ENCODE results near the gene METAP2. TPM values are rescaled to one million over a fixed set of nuclear protein-coding genes. Genes with fewer than 3 reads are reported as not detected.

Gene METAP2
- polyA plus RNA-seq, 1 of the 3 experiments (the other 2 are of a cell fraction): 35.8 TPM

- TF ChIP-seq REST (IDR thresholded peaks at IDR 0.05; ENCODE audit: low read depth, low read length) (no peak), TCF12 (IDR thresholded peaks at IDR 0.05) (no peak), ELF1 (IDR thresholded peaks at IDR 0.05) (no peak), MXI1 (IDR thresholded peaks at IDR 0.05; ENCODE audit: low read depth, low read length) (no peak), FOSL2 (IDR thresholded peaks at IDR 0.05; ENCODE audit: borderline replicate concordance, low read depth) (no peak), IRF3 (IDR thresholded peaks at IDR 0.05; ENCODE audit: low read depth, low read length) (no peak)
Measured at GRCh38 chr12:95437565-95437964, 36.4 kb upstream of the METAP2 start (continued).

- H3K27ac ChIP-seq (ENCODE audit: low read depth in 2 of 2, low read length in 1 of 2): no peak overlapping the region
- H2AFZ ChIP-seq (ENCODE audit: low read depth): no peak overlapping the region
- ChIA-PET CTCF (no interaction called here), POLR2A (no interaction called here)
- H3K9ac ChIP-seq: no peak overlapping the region
- DNase-seq: no peak
- no peaks in the 10 kb centered on the region for H3K36me3 ChIP-seq (replicated peaks in 1 of 2; ENCODE audit: control insufficient read depth in 1 of 2, insufficient read depth in 2 of 2, low read length in 1 of 2)
- 65% methylated on average over 9 of the region's 9 CpGs for WGBS (ENCODE audit: low lambda C conversion rate)
- H3K4me3 ChIP-seq (ENCODE audit: low read depth in 2 of 2, low read length in 1 of 2): no peak overlapping the region
- H3K9me2 ChIP-seq: no peaks in the 10 kb centered on the region
- no peak overlapping the region for H3K4me2 ChIP-seq
- TF ChIP-seq RAD21 (IDR thresholded peaks at IDR 0.05; ENCODE audit: low read length) (no peak), FOXJ3 (CRISPR knock-in tag; IDR thresholded peaks at IDR 0.05) (no peak), RCOR1 (IDR thresholded peaks at IDR 0.05; ENCODE audit: low read length) (no peak), MEF2A (IDR thresholded peaks at IDR 0.05; ENCODE audit: borderline replicate concordance, low read depth) (no peak), TAF1 (IDR thresholded peaks at IDR 0.05; ENCODE audit: borderline replicate concordance, low read depth, low read length) (no peak), RXRA (IDR thresholded peaks at IDR 0.05; ENCODE audit: borderline replicate concordance, low read depth) (no peak), GABPA (IDR thresholded peaks at IDR 0.05; ENCODE audit: low read depth) (no peak), MAX (IDR thresholded peaks at IDR 0.05; ENCODE audit: low read depth) (no peak), TEAD4 (IDR thresholded peaks at IDR 0.05; ENCODE audit: borderline replicate concordance, insufficient read depth) (no peak)
- H3K27me3 ChIP-seq (ENCODE audit: insufficient read depth): no peaks in the 10 kb centered on the region; the same call in 1 of the 2 replicates
- H3K4me1 ChIP-seq (ENCODE audit: control insufficient read depth in 1 of 2, insufficient read depth in 2 of 2, low read depth in 1 of 2, low read length in 1 of 2): no peaks in the 10 kb centered on the region
- H3K79me2 ChIP-seq (ENCODE audit: insufficient read depth): no peaks in the 10 kb centered on the region
- no peaks in the 10 kb centered on the region for H4K20me1 ChIP-seq (ENCODE audit: insufficient read depth)
- no peaks in the 10 kb centered on the region for H3F3A ChIP-seq (replicated peaks; ENCODE audit: insufficient read depth)
- H3K9me3 ChIP-seq: no peaks in the 10 kb centered on the region
Measured at GRCh38 chr12:95439461-95440230, 34.3 kb upstream of the METAP2 start.

Measured in SK-N-SH (cell line).